CD14-positive monocyte (primary cell): ENCODE measurements around the gene CNOT4. TPM values are rescaled to one million over a fixed set of nuclear protein-coding genes. Genes with fewer than 3 reads are reported as not detected.
A peak's percentile ranks its signal among the peaks of the same experiment; 100 is the strongest.

ENCODE experiments used
- DNase-seq, 3 donors: peaks; one replicate each; pipeline ENCODE4 v3.0.0-alpha.2; 2011 to 2022
- H2AFZ ChIP-seq: 2 replicates; pipeline ENCODE4 v1.6.0; 2012; ENCODE audit warnings: mild to moderate bottlenecking, low read depth, low read length, inconsistent platforms; ENCODE audit not compliant: insufficient read depth, poor library complexity, severe bottlenecking
- H3K27ac ChIP-seq, 2 donors: 1 replicate in 1 of 2; 2 replicates in 1 of 2; pipeline ENCODE4 v1.5.1; 2012 to 2013; ENCODE audit warnings: low read length in 2 of 2, control low read depth in 1 of 2, inconsistent platforms in 1 of 2, low read depth in 1 of 2, mild to moderate bottlenecking in 1 of 2
- H3K27me3 ChIP-seq, 2 donors: one replicate each; pipeline versions ENCODE4 v1.6.0 to v1.6.1; 2011 to 2013; ENCODE audit warnings: low read length in 2 of 2; ENCODE audit not compliant: control insufficient read depth in 2 of 2, insufficient read depth in 2 of 2
- H3K36me3 ChIP-seq, 2 donors: replicated peaks in 1 of 2; 1 replicate in 1 of 2; 2 replicates in 1 of 2; pipeline versions ENCODE4 v1.5.1 to v1.6.1; 2012 to 2013; ENCODE audit warnings: low read length in 2 of 2, control low read depth in 1 of 2, inconsistent platforms in 1 of 2, mild to moderate bottlenecking in 1 of 2; ENCODE audit not compliant: insufficient read depth in 2 of 2, control insufficient read depth in 1 of 2
- H3K4me1 ChIP-seq, 2 donors: 1 replicate in 1 of 2; 2 replicates in 1 of 2; pipeline versions ENCODE4 v1.5.1 to v1.6.1; 2012 to 2013; ENCODE audit warnings: low read length in 2 of 2, control low read depth in 1 of 2, inconsistent platforms in 1 of 2, mild to moderate bottlenecking in 1 of 2, moderate library complexity in 1 of 2; ENCODE audit not compliant: insufficient read depth in 2 of 2, control insufficient read depth in 1 of 2
- H3K4me2 ChIP-seq: replicated peaks from 2 replicates; pipeline ENCODE3; 2012; ENCODE audit warnings: low read length, moderate library complexity, mild to moderate bottlenecking; ENCODE audit not compliant: poor library complexity, severe bottlenecking; ENCODE audit errors: extremely low read depth
- H3K4me3 ChIP-seq, 3 experiments: fragments of 200-600 bp in 1 of 3; sonication (generic) in 1 of 3; replicated peaks in 1 of 3; 1 replicate in 2 of 3; 2 replicates in 1 of 3; pipeline ENCODE4 v1.5.1; 2011 to 2013; ENCODE audit warnings: low read length in 3 of 3, mild to moderate bottlenecking in 3 of 3, control low read depth in 2 of 3, low read depth in 2 of 3, inconsistent platforms in 1 of 3, moderate library complexity in 1 of 3
- H3K79me2 ChIP-seq: 2 replicates; pipeline ENCODE4 v1.6.0; 2012; ENCODE audit warnings: mild to moderate bottlenecking, control low read depth, inconsistent platforms, low read length, moderate library complexity; ENCODE audit not compliant: insufficient read depth
- H3K9ac ChIP-seq: 2 replicates; pipeline ENCODE4 v1.6.0; 2017; ENCODE audit warnings: low read length, mild to moderate bottlenecking; ENCODE audit not compliant: insufficient read depth, poor library complexity, severe bottlenecking
- H3K9me3 ChIP-seq, 2 donors: replicated peaks in 1 of 2; 1 replicate in 1 of 2; 2 replicates in 1 of 2; pipeline versions ENCODE4 v1.5.1 to v1.6.1; 2012 to 2013; ENCODE audit warnings: low read length in 2 of 2, control low read depth in 1 of 2; ENCODE audit not compliant: control insufficient read depth in 1 of 2, insufficient read depth in 1 of 2
- H4K20me1 ChIP-seq: 2 replicates; pipeline ENCODE4 v1.6.0; 2012; ENCODE audit warnings: mild to moderate bottlenecking, low read length, control low read depth, moderate library complexity; ENCODE audit not compliant: insufficient read depth
- H3K27ac Mint-ChIP-seq, 7 donors: one replicate each; pipeline ENCODE4 v1.8.0; 2020; ENCODE audit warnings: mild to moderate bottlenecking in 7 of 7, mixed read lengths in 7 of 7, moderate library complexity in 6 of 7, inconsistent platforms in 2 of 7
- H3K27me3 Mint-ChIP-seq, 3 donors: one replicate each; pipeline ENCODE4 v1.8.0; 2021 to 2022; ENCODE audit warnings: low read depth in 3 of 3, mild to moderate bottlenecking in 3 of 3, mixed read lengths in 3 of 3, moderate library complexity in 3 of 3, inconsistent platforms in 1 of 3
- H3K36me3 Mint-ChIP-seq, 2 donors: one replicate each; pipeline ENCODE4 v1.8.0; 2020; ENCODE audit warnings: mixed read lengths in 2 of 2, inconsistent platforms in 1 of 2, mild to moderate bottlenecking in 1 of 2
- H3K4me1 Mint-ChIP-seq: one replicate; pipeline ENCODE4 v1.8.0; 2020; ENCODE audit warnings: mild to moderate bottlenecking, mixed read lengths
- H3K4me3 Mint-ChIP-seq, 2 donors: one replicate each; pipeline ENCODE4 v1.8.0; 2020; ENCODE audit warnings: mild to moderate bottlenecking in 2 of 2, mixed read lengths in 2 of 2, moderate library complexity in 1 of 2
- H3K9me3 Mint-ChIP-seq, 7 donors: one replicate each; pipeline ENCODE4 v1.8.0; 2020 to 2022; ENCODE audit warnings: mixed read lengths in 7 of 7, mild to moderate bottlenecking in 6 of 7, moderate library complexity in 6 of 7, inconsistent platforms in 2 of 7
- WGBS: methylation state at CpG from one replicate; pipeline ENCODE4 v1.1.5; 2013; ENCODE audit warnings: missing lambda C conversion rate; ENCODE audit not compliant: insufficient coverage; 5-methylcytosine and 5-hydroxymethylcytosine counted together
- intact Hi-C, 2 donors: fragments of 100-400 bp; cut with micrococcal nuclease; formaldehyde crosslinking; loops; one replicate each; pipeline versions ENCODE4 v1.15.0 to v1.15.1; 2023
- polyA plus RNA-seq, 3 donors: library from polyadenylated mRNA; depleted of rRNA in 1 of 3; unstranded in 2 of 3; stranded (reverse) in 1 of 3; fragments of 300-500 nt in 2 of 3; fragments of >200 nt in 1 of 3; fragmentation: Illumina TruSeq in 2 of 3; gene quantifications; 1 replicate in 2 of 3; 2 replicates in 1 of 3; pipeline ENCODE4 v1.2.3, GENCODE V29; 2012 to 2021
- TF ChIP-seq, protein P1 (sequence below): fragments of 200-600 bp; IDR thresholded peaks from one replicate; pipeline ENCODE4 v1.8.0; 2022; ENCODE audit warnings: antibody characterized with exemption, mild to moderate bottlenecking

Gene CNOT4
- polyA plus RNA-seq, 3 donors, result 4.3 to 7.9 (median 6.3) TPM

DNA sequence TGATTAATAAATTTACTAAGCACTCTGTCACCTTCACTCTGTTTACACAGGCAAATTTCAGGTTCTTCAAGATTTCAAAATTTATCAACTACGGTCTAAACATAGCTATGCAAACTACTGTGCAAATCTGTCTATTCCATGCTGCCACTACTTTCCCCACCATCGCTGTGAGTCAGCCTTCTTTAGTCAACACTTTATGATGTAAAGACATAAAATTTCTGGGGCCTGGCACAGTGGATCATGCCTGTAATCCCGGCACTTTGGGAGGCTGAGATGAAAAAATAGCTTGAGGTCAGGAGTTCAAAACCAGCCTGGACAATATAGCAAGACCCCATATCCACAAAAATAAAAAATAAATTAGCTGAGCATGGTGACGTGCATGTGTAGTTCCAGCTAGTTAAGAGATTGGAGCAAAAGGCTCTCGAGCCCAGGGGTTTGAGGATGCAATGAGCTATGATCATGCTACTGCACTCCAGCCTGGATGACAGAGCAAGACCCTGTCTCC is 42.6 kb downstream of the CNOT4 start:
- H3K27ac Mint-ChIP-seq, result peak overlapping the region in 3 of 7 donors; percentile 26 to 60 (median 38)
- peaks cover 0 to 4% of the 10 kb centered on the region in 2 donors for H3K36me3 ChIP-seq
- no peak overlapping the region for H3K27ac ChIP-seq
- H3K4me3 ChIP-seq, result no peak overlapping the region
- intact Hi-C loops, result no loop called here
- peaks cover 8% of the 10 kb centered on the region for H3K4me1 Mint-ChIP-seq
- H3K27me3 Mint-ChIP-seq, result no peaks in the 10 kb centered on the region
- peaks cover 71% of the 10 kb centered on the region for H4K20me1 ChIP-seq
- H3K9me3 Mint-ChIP-seq, result peaks cover 0 to 1% (median 0%) of the 10 kb centered on the region in 7 donors
- H3K36me3 Mint-ChIP-seq, result peaks cover 7 to 16% of the 10 kb centered on the region in 2 donors
- H2AFZ ChIP-seq, result no peak overlapping the region
- no peak overlapping the region for H3K4me3 Mint-ChIP-seq
- DNase-seq, result no peak
- H3K4me2 ChIP-seq, result no peak overlapping the region
- peaks cover 78% of the 10 kb centered on the region for H3K79me2 ChIP-seq
- no peaks in the 10 kb centered on the region for H3K4me1 ChIP-seq
- H3K9ac ChIP-seq, result no peak overlapping the region
- WGBS, result 100% methylated on average over 2 of the region's 5 CpGs
- H3K9me3 ChIP-seq, result no peaks in the 10 kb centered on the region
- H3K27me3 ChIP-seq, result no peaks in the 10 kb centered on the region
- TF ChIP-seq, protein P1, sequence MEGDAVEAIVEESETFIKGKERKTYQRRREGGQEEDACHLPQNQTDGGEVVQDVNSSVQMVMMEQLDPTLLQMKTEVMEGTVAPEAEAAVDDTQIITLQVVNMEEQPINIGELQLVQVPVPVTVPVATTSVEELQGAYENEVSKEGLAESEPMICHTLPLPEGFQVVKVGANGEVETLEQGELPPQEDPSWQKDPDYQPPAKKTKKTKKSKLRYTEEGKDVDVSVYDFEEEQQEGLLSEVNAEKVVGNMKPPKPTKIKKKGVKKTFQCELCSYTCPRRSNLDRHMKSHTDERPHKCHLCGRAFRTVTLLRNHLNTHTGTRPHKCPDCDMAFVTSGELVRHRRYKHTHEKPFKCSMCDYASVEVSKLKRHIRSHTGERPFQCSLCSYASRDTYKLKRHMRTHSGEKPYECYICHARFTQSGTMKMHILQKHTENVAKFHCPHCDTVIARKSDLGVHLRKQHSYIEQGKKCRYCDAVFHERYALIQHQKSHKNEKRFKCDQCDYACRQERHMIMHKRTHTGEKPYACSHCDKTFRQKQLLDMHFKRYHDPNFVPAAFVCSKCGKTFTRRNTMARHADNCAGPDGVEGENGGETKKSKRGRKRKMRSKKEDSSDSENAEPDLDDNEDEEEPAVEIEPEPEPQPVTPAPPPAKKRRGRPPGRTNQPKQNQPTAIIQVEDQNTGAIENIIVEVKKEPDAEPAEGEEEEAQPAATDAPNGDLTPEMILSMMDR, result no peak

DNA sequence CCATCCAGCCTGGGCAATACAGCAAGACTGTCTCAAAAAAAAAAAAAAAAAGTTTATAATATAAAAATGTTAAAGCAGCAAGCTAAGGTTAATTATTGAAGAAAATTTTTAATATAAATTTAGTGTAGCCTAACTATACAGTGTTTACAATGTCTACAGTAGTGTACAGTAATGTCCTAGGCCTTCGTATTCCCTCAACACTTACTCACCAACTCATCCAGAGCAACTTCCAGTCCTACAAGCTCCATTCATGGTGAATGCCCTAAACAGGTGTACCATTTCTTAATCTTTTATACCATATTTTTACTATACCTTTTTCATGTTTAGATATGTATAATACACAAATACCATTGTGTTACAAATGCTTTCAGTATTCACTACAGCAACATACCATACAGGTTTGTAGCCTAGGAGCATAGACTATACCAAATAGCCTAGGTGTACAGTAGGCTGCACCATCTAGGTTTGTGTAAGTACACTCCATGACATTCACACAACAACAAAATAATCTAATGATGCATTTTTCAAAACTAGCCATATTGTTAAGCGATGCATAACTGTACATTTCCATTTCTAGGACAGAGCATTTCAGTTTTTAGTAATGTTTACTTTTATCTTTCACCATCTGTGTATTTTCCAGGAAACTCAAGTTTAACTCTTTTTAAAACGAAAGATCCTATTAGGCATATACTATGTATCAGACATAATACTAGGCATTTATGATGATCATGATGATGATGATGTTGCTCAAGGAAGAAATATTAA is 43.3 kb downstream of the CNOT4 start:
- Mint-ChIP-seq H3K9me3 (peaks cover 0 to 1% (median 0%) of the 10 kb centered on the region in 7 donors), H3K4me1 (peaks cover 8% of the 10 kb centered on the region), H3K27ac (no peak overlapping the region), H3K36me3 (peaks cover 7 to 12% of the 10 kb centered on the region in 2 donors), H3K4me3 (no peak overlapping the region), H3K27me3 (no peaks in the 10 kb centered on the region)
- peaks cover 77% of the 10 kb centered on the region for H4K20me1 ChIP-seq
- H3K27me3 ChIP-seq, result no peaks in the 10 kb centered on the region
- no peaks in the 10 kb centered on the region for H3K4me1 ChIP-seq
- H3K79me2 ChIP-seq, result peaks cover 81% of the 10 kb centered on the region
- DNase-seq, result no peak
- H3K27ac ChIP-seq, result no peak overlapping the region
- WGBS, result no CpG with 5 or more reads among the region's 3 CpGs
- peaks cover 0 to 4% of the 10 kb centered on the region in 2 donors for H3K36me3 ChIP-seq
- TF ChIP-seq, protein P1, result no peak
- intact Hi-C loops, result no loop called here
- no peaks in the 10 kb centered on the region for H3K9me3 ChIP-seq
- no peak overlapping the region for H3K9ac ChIP-seq
- no peak overlapping the region for H3K4me3 ChIP-seq
- H3K4me2 ChIP-seq, result no peak overlapping the region
- no peak overlapping the region for H2AFZ ChIP-seq
